ENCODE measurements around the gene DEFB123. TPM values are rescaled to one million over a fixed set of nuclear protein-coding genes. Genes with fewer than 3 reads are reported as not detected.
"Not testable (repeated sequence)": the region's sequence is repeated elsewhere in the genome, so short reads cannot be mapped to it uniquely, and the experiment has no call there.

The DEFB123 gene
- total RNA-seq, 1 donor = not detected

DNA sequence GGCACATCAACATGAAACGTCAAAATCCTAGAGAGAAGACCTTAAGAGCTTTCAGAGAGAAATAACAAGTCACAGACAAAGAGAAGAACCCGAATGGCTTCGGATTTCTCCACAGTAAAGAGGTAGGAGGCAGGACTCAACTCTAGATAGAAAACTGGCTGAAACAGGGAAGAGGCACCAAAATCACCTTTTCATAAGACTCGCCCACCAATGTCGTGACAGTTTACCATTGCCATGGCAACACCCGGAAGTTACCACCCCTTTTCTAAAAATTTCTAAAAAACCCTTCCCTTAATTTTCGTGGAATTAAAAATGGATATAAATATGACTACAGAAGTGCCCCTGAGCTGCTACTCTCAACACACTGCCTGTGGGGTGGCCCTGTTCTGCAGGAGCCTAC, 22.1 kb upstream of the DEFB123 start:
- H3K27ac ChIP-seq (ENCODE audit: low read depth, low read length) = no peak overlapping the region

DNA sequence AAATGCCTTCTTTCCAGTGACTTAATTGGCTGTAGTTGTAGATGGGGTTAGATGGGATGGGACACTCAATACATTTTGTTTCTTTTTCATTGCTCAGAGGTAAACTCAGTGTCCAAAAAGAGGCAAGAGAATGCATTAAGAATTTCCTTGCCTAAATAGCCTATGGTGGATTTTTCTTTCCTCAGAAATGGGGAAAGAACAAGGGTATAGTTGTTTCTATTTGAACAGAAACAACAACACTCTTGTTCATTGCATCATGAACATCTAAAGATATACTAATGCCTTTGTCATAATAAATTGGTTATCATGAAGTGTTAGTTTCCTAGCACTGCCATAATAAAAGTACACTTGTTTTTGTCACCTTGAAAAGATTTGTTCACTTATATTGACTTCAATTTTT, 14.6 kb upstream of the DEFB123 start:
- no peaks in the 10 kb centered on the region for H3K4me1 ChIP-seq (ENCODE audit: insufficient read depth, low read length)
- no peaks in the 10 kb centered on the region for H3K79me2 ChIP-seq (ENCODE audit: insufficient read depth, low read length)
- H3K4me3 ChIP-seq (ENCODE audit: insufficient read depth, low read length) = no peak overlapping the region
- no peak for DNase-seq (ENCODE audit: insufficient read length, low spot score, missing footprints)
- no peak overlapping the region for H3K27ac ChIP-seq (ENCODE audit: low read depth, low read length)
- H2AFZ ChIP-seq (ENCODE audit: low read length) = no peak overlapping the region
- H3K36me3 ChIP-seq (ENCODE audit: insufficient read depth, low read length) = no peaks in the 10 kb centered on the region
- no peaks in the 10 kb centered on the region for H4K20me1 ChIP-seq (ENCODE audit: insufficient read depth, low read length)
- no peaks in the 10 kb centered on the region for H3K27me3 ChIP-seq (ENCODE audit: insufficient read depth, low read length)
- H3K9me3 ChIP-seq (ENCODE audit: low read depth, low read length) = no peaks in the 10 kb centered on the region
- TF ChIP-seq, protein P1, sequence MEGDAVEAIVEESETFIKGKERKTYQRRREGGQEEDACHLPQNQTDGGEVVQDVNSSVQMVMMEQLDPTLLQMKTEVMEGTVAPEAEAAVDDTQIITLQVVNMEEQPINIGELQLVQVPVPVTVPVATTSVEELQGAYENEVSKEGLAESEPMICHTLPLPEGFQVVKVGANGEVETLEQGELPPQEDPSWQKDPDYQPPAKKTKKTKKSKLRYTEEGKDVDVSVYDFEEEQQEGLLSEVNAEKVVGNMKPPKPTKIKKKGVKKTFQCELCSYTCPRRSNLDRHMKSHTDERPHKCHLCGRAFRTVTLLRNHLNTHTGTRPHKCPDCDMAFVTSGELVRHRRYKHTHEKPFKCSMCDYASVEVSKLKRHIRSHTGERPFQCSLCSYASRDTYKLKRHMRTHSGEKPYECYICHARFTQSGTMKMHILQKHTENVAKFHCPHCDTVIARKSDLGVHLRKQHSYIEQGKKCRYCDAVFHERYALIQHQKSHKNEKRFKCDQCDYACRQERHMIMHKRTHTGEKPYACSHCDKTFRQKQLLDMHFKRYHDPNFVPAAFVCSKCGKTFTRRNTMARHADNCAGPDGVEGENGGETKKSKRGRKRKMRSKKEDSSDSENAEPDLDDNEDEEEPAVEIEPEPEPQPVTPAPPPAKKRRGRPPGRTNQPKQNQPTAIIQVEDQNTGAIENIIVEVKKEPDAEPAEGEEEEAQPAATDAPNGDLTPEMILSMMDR (IDR thresholded peaks at IDR 0.05; ENCODE audit: extremely low read depth, low read depth, low read length) = no peak
- H3K4me2 ChIP-seq (ENCODE audit: insufficient read depth, low read length) = no peak overlapping the region

More for the DNA sequence above, 22.1 kb upstream of the DEFB123 start:
- Histone ChIP-seq H3K4me2 (ENCODE audit: insufficient read depth, low read length) (no peak overlapping the region), H3K79me2 (ENCODE audit: insufficient read depth, low read length) (no peaks in the 10 kb centered on the region), H2AFZ (ENCODE audit: low read length) (no peak overlapping the region), H3K4me3 (ENCODE audit: insufficient read depth, low read length) (no peak overlapping the region), H4K20me1 (ENCODE audit: insufficient read depth, low read length) (no peaks in the 10 kb centered on the region), H3K4me1 (ENCODE audit: insufficient read depth, low read length) (no peaks in the 10 kb centered on the region), H3K9me3 (ENCODE audit: low read depth, low read length) (no peaks in the 10 kb centered on the region), H3K27me3 (ENCODE audit: insufficient read depth, low read length) (no peaks in the 10 kb centered on the region), H3K36me3 (ENCODE audit: insufficient read depth, low read length) (no peaks in the 10 kb centered on the region)
- TF ChIP-seq, protein P1 (IDR thresholded peaks at IDR 0.05; ENCODE audit: extremely low read depth, low read depth, low read length) = no peak
- DNase-seq (ENCODE audit: insufficient read length, low spot score, missing footprints) = no peak

DNA sequence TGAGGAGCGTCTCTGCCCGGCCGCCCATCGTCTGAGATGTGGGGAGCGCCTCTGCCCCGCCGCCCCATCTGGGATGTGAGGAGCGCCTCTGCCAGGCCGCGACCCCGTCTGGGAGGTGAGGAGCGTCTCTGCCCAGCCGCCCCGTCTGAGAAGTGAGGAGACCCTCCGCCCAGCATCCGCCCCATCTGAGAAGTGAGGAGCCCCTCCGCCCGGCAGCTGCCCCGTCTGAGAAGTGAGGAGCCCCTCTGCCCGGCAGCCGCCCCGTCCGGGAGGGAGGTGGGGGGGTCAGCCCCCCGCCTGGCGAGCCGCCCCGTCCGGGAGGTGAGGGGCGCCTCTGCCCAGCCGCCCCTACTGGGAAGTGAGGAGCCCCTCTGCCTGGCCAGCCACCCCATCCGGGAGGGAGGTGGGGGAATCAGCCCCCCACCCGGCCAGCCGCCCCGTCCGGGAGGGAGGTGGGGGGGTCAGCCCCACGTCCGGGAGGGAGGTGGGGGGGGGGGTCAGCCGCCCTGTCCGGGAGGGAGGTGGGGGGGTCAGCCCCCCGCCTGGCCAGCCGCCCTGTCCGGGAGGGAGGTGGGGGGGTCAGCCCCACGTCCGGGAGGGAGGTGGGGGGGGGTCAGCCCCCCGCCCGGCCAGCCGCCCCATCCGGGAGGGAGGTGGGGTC, 13.4 kb upstream of the DEFB123 start:
- not testable (repeated sequence) for H3K36me3 ChIP-seq (ENCODE audit: insufficient read depth, low read length); H4K20me1 ChIP-seq (ENCODE audit: insufficient read depth, low read length); H3K27me3 ChIP-seq (ENCODE audit: insufficient read depth, low read length); H3K4me3 ChIP-seq (ENCODE audit: insufficient read depth, low read length); H2AFZ ChIP-seq (ENCODE audit: low read length); H3K27ac ChIP-seq (ENCODE audit: low read depth, low read length); H3K4me2 ChIP-seq (ENCODE audit: insufficient read depth, low read length); H3K4me1 ChIP-seq (ENCODE audit: insufficient read depth, low read length); DNase-seq (ENCODE audit: insufficient read length, low spot score, missing footprints); H3K79me2 ChIP-seq (ENCODE audit: insufficient read depth, low read length); H3K9me3 ChIP-seq (ENCODE audit: low read depth, low read length)

DNA sequence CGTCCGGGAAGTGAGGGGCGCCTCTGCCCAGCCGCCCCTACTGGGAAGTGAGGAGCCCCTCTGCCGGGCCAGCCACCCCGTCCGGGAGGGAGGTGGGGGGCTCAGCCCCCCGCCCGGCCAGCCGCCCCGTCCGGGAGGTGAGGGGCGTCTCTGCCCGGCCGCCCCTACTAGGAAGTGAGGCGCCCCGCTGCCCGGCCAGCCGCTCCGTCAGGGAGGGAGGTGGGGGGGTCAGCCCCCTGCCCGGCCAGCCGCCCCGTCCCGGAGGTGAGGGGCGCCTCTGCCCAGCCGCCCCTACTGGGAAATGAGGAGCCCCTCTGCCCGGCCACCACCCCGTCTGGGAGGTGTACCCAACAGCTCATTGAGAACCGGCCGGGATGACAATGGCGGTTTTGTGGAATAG, 12.9 kb upstream of the DEFB123 start:
- H3K27ac ChIP-seq (ENCODE audit: low read depth, low read length); H3K79me2 ChIP-seq (ENCODE audit: insufficient read depth, low read length); H3K9me3 ChIP-seq (ENCODE audit: low read depth, low read length); H3K4me3 ChIP-seq (ENCODE audit: insufficient read depth, low read length); DNase-seq (ENCODE audit: insufficient read length, low spot score, missing footprints); H2AFZ ChIP-seq (ENCODE audit: low read length); H3K36me3 ChIP-seq (ENCODE audit: insufficient read depth, low read length); H3K4me1 ChIP-seq (ENCODE audit: insufficient read depth, low read length); H3K4me2 ChIP-seq (ENCODE audit: insufficient read depth, low read length); H3K27me3 ChIP-seq (ENCODE audit: insufficient read depth, low read length); H4K20me1 ChIP-seq (ENCODE audit: insufficient read depth, low read length): not testable (repeated sequence)

DNA sequence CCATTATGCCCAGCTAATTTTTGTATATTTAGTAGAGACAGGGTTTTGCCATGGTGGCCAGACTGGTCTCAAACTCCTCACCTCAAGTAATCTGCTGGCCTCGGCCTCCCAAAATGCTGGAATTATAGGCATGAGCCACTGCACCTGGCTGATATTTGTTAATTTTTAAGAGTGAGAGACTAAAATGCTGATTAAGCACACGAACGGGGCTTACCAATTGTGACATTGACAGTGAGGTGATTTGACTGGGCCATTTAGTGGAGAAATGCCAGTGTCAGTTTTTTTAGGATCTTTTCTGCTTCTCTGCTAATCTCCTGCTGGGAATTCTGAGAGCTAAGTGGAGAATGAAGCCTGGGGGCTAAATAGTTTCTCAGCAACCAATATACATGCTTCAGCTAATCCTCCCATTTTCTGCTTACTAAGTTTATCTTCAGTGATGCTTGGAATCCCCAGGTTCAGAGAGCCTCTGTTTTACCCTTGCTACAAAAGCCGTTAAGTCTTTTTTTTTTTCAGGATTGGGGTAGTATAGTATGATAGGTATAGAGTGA, 9.8 kb upstream of the DEFB123 start:
- Histone ChIP-seq H3K79me2 (ENCODE audit: insufficient read depth, low read length) (no peaks in the 10 kb centered on the region), H3K4me1 (ENCODE audit: insufficient read depth, low read length) (no peaks in the 10 kb centered on the region), H2AFZ (ENCODE audit: low read length) (no peak overlapping the region), H3K27ac (ENCODE audit: low read depth, low read length) (no peak overlapping the region), H3K27me3 (ENCODE audit: insufficient read depth, low read length) (no peaks in the 10 kb centered on the region), H3K4me3 (ENCODE audit: insufficient read depth, low read length) (no peak overlapping the region), H4K20me1 (ENCODE audit: insufficient read depth, low read length) (no peaks in the 10 kb centered on the region), H3K36me3 (ENCODE audit: insufficient read depth, low read length) (no peaks in the 10 kb centered on the region), H3K9me3 (ENCODE audit: low read depth, low read length) (no peaks in the 10 kb centered on the region), H3K4me2 (ENCODE audit: insufficient read depth, low read length) (no peak overlapping the region)
- DNase-seq (ENCODE audit: insufficient read length, low spot score, missing footprints) = no peak
- TF ChIP-seq, protein P1 (IDR thresholded peaks at IDR 0.05; ENCODE audit: extremely low read depth, low read depth, low read length) = no peak

Data from osteoblast (primary cell).